GM18858 (cell line): ENCODE results near the gene RUNX1.

Experiments used
- ATAC-seq: cut with Tn5 transposase; IDR thresholded peaks from one replicate; pipeline ENCODE4 v1.9.1; 2021; ENCODE audit not compliant: unreplicated experiment

The RUNX1 gene

GRCh38 chr21:34927992-34928391 lies 121.1 kb downstream of the RUNX1 start:
- no peak for ATAC-seq

GRCh38 chr21:34926803-34927467 lies 122.2 kb downstream of the RUNX1 start:
- no peak for ATAC-seq

GRCh38 chr21:34925597-34925996 lies 123.5 kb downstream of the RUNX1 start:
- no peak for ATAC-seq

DNA sequence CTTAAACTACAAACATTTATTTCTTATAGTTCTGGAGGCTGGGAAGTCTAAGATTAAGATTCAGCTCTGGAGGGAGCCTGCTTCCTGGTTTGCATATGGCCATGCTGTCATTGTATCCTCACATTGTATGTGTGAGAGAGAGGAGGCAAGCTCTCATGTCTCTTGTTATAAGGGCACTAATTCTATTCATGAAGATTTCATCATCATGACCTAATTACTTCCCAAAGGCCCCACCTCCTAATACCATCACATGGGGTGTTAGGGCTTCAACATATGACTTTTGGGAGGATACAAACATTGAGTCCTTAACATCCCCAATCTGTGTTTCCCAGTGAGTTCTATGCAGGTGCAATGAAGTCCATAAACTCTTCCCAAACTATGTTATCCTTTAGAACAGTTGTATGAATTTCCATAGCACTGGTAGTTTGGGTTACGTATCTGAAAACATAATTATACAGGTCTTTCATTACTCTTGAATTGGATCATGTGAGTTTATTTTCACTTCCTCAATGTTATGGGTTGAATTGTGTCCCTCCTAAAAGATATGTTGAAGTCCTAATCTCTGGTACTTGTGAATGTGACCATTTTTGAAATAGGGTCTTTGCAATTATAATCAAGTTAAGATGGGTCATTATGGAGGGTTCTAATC lies 124.2 kb downstream of the RUNX1 start:
- no peak for ATAC-seq

DNA sequence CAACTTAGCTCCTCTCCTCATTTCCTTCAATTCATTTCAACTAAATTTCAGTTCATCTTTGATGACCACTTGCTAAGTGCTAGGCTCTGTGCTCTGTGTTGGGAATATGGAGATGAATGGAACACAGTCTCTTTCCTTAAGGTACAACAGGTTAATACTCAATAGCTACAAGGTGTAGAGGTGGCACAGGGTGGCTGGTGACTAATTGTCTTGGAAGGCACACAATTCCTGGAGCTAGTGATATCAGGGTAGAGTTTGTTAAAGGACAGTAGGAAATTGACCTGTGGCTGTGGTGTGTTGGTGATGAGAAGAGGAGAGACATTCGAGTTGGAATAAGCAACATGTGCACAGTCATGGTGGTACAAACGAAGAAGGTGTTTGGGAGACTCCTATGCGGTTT lies 124.9 kb downstream of the RUNX1 start:
- no peak for ATAC-seq

- ATAC-seq, result no peak
These were observed 125.5 kb downstream of the RUNX1 start for GRCh38 chr21:34923626-34924025.

GRCh38 chr21:34923202-34923601 lies 125.9 kb downstream of the RUNX1 start:
- ATAC-seq, result no peak

GRCh38 chr21:34922479-34922878 lies 126.6 kb downstream of the RUNX1 start:
- no peak for ATAC-seq

DNA sequence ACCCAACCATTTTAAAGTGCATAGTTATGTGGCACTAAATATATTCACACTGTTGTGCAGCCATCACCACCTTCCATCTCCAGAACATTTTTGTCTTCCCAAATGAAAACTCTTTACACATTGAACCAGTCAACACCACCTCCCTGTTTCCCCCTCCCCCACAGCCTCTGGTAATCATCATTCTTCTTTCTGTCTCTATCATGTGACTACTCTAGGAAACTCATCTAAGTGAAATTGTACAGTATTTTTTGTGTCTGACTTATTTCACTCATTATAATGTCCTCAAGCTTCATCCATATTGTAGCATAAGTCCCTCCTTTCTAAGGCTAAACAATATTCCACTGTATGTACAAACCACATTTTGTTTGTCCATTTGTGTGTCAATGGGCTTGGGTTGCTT lies 128.0 kb downstream of the RUNX1 start:
- no peak for ATAC-seq

DNA sequence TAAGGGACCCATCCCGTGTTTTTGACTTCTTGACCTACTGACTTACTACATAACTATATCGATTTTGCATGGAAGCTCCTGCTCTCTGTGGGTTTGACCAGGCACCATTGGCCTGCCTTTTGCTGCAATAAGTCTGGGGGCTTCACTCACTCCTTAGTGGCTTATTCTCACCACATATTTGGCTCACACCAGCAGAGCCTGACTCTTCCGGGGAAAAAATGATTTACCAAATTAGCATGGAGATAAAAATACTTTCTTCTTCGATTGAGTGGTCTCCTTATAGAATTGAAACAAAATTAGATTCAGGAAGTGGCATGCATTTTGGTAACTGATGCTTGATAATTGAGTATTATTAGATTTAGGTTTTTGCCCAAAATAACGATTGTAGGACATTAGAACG lies 129.7 kb downstream of the RUNX1 start:
- no peak for ATAC-seq

GRCh38 chr21:34916446-34916845 lies 132.7 kb downstream of the RUNX1 start:
- ATAC-seq, result no peak

DNA sequence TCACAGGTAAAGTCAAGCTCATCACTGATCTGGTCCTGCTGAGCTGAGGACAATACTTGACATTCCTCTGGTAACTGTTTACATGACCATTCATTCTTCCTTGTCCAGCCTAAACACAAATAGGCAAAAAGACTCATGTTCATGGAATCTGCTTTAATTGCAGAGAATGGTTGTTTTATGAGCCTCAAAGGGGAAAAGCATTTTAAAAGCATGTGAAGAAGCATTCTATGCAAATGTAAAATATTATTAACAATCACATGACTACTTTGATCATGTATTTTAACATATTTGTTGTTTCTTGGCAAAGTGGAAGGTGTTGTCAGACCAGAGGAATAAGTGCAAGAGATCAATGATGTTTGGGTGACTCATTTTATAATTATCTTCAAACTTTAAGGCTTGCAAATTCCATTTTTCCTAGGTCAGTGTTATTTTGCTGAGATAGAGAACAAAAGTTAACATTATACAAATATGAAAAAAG lies 133.7 kb downstream of the RUNX1 start:
- no peak for ATAC-seq

- no peak for ATAC-seq
These were observed 134.9 kb downstream of the RUNX1 start for GRCh38 chr21:34914239-34914638.

GRCh38 chr21:34913811-34914210 lies 135.3 kb downstream of the RUNX1 start:
- ATAC-seq, result no peak

DNA sequence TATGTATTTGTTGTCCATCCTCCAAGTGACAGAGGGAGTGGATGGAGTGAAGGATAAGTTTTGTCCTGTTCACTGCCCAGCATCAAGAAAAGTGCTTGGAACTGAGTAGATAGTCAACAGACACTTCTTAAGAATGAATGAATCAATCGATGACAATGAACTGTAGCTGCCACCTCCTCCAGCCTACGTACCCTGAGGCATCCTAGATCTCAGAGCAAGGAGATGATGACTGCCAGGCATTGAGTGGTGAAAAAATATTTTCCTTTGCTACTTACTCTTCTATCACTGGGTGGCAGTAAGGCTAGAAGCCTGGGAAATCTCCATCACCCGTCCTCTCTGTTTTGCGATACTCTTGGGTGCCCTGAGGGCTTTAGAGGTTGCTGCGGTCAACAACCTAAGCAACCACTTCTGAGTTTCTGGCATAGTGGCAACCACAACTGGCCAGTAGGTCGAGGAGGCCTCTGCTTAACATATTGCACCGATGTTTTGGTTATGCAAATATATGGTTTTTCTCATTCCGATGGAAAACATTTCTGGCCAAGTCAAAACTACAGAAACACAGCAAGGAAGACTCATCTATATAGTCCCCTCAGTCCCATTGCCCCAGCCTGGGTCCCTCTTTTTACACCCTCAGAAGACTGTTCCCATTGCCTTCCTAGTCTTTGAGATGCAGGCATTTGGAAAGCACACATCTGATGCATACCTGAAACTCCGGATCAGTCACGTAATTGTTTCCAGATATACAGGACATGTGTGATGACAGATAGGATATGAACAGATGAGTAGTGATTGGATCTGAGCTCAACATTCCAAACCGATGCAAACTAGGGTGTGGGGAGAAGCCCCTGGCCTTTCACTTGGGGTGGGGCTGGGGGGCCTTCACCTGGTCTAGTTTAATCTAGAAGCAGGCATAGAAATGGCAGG lies 136.8 kb downstream of the RUNX1 start:
- no peak for ATAC-seq

GRCh38 chr21:34911360-34911759 lies 137.7 kb downstream of the RUNX1 start:
- ATAC-seq, result no peak

DNA sequence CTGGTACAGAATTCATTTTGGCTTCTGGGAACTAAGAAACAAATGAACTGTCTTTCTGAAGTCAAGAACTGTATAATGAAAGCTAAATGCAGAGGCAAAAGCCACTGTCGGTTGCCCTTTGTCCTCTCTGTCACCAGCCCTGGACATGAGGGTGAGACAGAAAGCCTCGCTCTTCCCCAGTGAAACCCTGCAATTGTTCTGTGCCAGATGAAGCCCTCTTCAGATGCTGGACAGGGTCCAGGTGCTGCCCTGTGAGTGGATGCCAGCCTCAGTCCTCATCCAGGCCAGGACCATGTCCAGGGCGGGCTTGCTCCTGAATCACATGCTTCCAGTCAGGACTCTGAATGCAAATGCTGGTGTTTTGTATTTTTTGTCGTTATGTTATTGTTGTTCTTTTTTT lies 138.7 kb downstream of the RUNX1 start:
- ATAC-seq, result no peak

DNA sequence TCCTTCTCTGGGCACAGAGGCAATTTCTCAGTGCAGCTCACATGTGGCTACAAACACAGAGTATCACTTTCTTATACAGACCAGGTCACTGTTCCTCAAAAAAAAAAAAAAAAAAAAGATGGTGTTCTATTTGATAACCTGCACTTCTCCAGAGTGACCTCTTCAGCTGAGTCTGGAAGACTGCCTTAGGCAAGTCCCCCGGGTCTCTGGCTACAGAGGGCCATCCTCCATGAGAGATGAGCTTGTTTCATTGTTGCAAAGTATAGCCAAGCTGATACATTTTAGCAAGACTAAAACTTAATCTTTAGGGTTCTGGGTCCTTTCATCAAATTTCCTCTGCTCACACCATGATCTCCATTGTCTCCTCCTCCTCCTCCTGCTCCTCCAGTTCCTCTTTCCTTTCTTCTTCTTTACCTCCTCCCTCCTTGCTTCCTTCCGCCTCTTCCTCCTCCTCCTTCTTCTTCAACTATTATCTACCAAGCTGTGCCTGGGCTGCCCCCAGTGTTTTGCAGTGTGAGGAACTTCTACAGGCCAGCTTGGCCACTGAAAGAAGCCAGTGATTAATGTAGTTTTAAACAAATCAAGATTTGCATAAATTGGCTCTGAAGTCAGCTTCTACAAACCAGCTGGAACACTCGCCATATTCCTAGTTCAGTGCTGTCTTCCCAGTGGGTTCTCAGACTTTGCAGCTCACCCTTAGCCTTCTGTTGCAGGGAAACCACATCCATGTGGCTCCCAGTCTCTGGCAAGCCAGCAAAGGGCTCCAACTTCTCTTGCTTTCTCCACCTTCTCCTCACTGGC lies 139.4 kb downstream of the RUNX1 start:
- ATAC-seq, result no peak

DNA sequence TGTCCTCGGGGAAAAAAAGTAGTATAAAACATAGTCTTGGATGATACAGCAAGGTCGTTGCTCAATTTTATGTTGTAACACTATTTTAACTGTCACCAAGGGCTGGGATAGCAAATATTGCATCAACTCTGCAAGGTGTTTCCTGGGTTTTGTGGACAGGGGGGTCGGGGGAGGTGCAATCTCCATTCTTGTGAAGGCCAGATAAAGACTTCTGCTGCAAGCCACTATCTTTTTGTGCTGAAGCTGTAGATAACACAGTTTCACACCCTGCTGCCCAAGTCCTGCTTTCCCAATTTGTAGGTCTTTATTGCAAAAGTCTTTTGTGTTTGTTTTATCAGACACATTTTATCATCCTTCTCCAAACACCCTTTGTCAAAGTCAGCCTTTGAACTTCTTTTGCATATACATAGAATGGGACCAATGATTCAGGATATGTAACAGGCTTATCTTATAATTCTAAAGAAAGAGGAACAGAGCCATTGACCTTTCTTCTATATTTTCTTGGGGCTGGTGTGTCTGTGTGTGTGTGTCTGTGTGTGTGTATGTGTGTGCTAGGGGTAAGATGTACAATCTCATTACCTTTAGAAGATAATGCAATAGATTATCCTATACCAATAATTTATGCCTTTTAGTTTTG lies 140.6 kb downstream of the RUNX1 start:
- ATAC-seq, result no peak
